ENCODE data around the gene TAF1D. TPM values are rescaled to one million over a fixed set of nuclear protein-coding genes. Genes with fewer than 3 reads are reported as not detected.

Gene TAF1D
- total RNA-seq, 4 donors from 2014 or later, result 28.3 to 114 (median 58.1) TPM

DNA sequence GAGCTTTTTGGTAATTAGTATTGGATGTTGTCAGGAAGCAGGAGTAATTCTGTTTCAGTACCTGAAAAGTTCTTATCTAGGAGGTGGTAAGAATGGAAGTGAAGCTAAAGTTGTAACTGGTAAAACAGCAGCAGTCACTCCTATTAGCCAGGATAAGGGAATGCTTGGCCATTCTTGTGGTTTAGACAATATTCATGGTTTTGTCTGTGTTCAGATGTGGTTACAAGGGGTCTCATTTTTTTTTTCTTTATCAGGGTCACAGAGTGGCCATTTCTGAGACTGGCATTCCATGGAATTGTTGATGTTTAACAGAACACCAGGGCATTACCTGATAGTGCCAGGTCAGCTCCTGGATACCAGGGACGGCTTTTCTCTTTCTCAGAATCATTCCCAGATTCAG, 23.8 kb downstream of the TAF1D start:
- peaks cover 0 to 59% of the 10 kb centered on the region in 2 donors for H3K36me3 ChIP-seq
- 71% methylated on average over 1 of the region's 1 CpG; no CpG with 5 or more reads in 1 of the 2 donors for WGBS, 2 donors (ENCODE audit: low coverage in 1 of 2)
- no peak for TF ChIP-seq EP300 (IDR thresholded peaks at IDR 0.05)
- no peak for TF ChIP-seq POLR2A (IDR thresholded peaks at IDR 0.05)
- TF ChIP-seq, protein P1, sequence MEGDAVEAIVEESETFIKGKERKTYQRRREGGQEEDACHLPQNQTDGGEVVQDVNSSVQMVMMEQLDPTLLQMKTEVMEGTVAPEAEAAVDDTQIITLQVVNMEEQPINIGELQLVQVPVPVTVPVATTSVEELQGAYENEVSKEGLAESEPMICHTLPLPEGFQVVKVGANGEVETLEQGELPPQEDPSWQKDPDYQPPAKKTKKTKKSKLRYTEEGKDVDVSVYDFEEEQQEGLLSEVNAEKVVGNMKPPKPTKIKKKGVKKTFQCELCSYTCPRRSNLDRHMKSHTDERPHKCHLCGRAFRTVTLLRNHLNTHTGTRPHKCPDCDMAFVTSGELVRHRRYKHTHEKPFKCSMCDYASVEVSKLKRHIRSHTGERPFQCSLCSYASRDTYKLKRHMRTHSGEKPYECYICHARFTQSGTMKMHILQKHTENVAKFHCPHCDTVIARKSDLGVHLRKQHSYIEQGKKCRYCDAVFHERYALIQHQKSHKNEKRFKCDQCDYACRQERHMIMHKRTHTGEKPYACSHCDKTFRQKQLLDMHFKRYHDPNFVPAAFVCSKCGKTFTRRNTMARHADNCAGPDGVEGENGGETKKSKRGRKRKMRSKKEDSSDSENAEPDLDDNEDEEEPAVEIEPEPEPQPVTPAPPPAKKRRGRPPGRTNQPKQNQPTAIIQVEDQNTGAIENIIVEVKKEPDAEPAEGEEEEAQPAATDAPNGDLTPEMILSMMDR (IDR thresholded peaks at IDR 0.05), result no peak
- TF ChIP-seq POLR2AphosphoS5 (IDR thresholded peaks at IDR 0.05), result no peak
- H3K9me3 ChIP-seq, result no peaks in the 10 kb centered on the region
- no peaks in the 10 kb centered on the region for H3K27me3 ChIP-seq
- no peak for ATAC-seq
- no peak overlapping the region for H3K27ac ChIP-seq
- no peak overlapping the region for H3K4me3 ChIP-seq
- H3K4me1 ChIP-seq, result no peaks in the 10 kb centered on the region

- H3K4me1 ChIP-seq, result no peaks in the 10 kb centered on the region
- no peak overlapping the region for H3K4me3 ChIP-seq
- ATAC-seq, result no peak
- H3K27me3 ChIP-seq, result no peaks in the 10 kb centered on the region
- peaks cover 0 to 62% of the 10 kb centered on the region in 2 donors for H3K36me3 ChIP-seq
- WGBS, 2 donors (ENCODE audit: low coverage in 1 of 2), result 83 to 91% methylated on average over 1 to 4 of the region's 4 CpGs
- no peak overlapping the region for H3K27ac ChIP-seq
- H3K9me3 ChIP-seq, result peaks cover 0 to 6% (median 0%) of the 10 kb centered on the region in 3 donors
- TF ChIP-seq, protein P1 (IDR thresholded peaks at IDR 0.05), result no peak
- TF ChIP-seq EP300 (IDR thresholded peaks at IDR 0.05), result no peak
- no peak for TF ChIP-seq POLR2AphosphoS5 (IDR thresholded peaks at IDR 0.05)
- no peak for TF ChIP-seq POLR2A (IDR thresholded peaks at IDR 0.05)
These were observed 25.4 kb downstream of the TAF1D start for GRCh38 chr11:93715797-93716396.

DNA sequence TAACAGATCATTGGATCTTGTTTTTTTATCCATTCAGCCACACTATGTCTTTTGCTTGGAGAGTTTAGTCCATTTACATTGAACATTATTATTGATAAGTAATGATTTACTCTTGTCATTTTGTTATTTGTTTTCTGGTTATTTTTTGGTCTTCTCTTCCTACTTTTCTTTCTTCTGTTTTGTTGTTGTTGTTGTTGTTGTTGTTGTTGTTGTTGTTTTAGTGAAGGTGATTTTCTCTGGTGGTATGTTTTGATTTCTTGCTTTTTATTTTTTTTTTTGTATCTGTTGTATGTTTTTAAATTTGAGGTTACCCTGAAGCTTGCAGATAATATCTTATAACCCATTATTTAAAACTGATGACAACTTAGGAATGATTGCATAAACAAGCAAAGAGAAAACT, 28.6 kb downstream of the TAF1D start:
- H3K27me3 ChIP-seq, result no peaks in the 10 kb centered on the region
- TF ChIP-seq, protein P1 (IDR thresholded peaks at IDR 0.05), result no peak
- TF ChIP-seq POLR2A (IDR thresholded peaks at IDR 0.05), result no peak
- no peak for TF ChIP-seq POLR2AphosphoS5 (IDR thresholded peaks at IDR 0.05)
- no peak for TF ChIP-seq EP300 (IDR thresholded peaks at IDR 0.05)
- no peak for ATAC-seq
- peaks cover 0 to 84% of the 10 kb centered on the region in 2 donors for H3K36me3 ChIP-seq
- peaks cover 0 to 35% (median 0%) of the 10 kb centered on the region in 3 donors for H3K9me3 ChIP-seq
- no peak overlapping the region for H3K4me3 ChIP-seq
- H3K4me1 ChIP-seq, result no peaks in the 10 kb centered on the region
- H3K27ac ChIP-seq, result no peak overlapping the region

DNA sequence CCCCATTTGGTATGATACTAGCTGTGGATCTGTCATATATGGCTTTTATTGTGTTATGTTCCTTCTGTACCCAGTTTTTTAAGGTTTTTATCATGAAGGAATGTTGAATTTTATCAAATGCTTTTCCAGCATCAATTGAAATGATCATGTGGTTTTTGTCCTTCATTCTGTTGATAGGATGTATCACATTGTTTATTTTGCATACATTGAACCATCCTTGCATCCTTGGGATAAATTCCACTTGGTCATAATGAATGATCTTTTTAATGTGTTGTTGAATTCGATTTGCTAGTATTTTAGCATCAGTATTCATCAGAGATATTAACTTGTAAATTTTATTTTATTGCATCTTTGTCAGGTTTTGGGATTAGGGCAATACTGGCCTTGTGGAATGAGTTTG, 31.1 kb downstream of the TAF1D start:
- ATAC-seq, result no peak
- Histone ChIP-seq H3K27me3 (no peaks in the 10 kb centered on the region), H3K36me3 (peaks cover 0 to 84% of the 10 kb centered on the region in 2 donors), H3K4me1 (no peaks in the 10 kb centered on the region), H3K27ac (no peak overlapping the region), H3K4me3 (no peak overlapping the region), H3K9me3 (peaks cover 0 to 35% (median 0%) of the 10 kb centered on the region in 3 donors)
- TF ChIP-seq POLR2A (IDR thresholded peaks at IDR 0.05), result no peak
- TF ChIP-seq, protein P1 (IDR thresholded peaks at IDR 0.05), result no peak
- no peak for TF ChIP-seq POLR2AphosphoS5 (IDR thresholded peaks at IDR 0.05)
- TF ChIP-seq EP300 (IDR thresholded peaks at IDR 0.05), result no peak
- WGBS, 2 donors (ENCODE audit: low coverage in 1 of 2), result 91% methylated on average over 1 of the region's 1 CpG

DNA sequence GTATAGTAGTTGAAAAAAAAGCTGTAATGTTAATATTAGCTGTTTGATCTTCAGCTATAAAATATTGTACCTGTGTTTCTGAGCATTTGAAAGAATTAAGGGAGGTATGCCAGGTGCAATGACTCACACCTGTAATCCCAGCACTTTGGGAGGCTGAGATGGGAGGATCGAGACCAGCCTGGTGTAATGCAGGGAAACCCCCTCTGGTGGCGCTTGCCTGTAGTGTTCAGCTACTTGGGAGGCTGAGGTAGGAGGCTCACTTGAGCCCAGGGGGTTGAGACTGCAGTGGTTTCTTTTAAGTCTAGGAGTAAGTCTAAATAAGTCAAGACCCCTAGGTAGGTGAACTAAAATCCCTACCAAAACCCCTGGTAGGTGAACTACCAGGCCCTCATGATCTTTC, 37.1 kb downstream of the TAF1D start:
- Histone ChIP-seq H3K9me3 (peaks cover 0 to 13% (median 0%) of the 10 kb centered on the region in 3 donors), H3K4me3 (no peak overlapping the region), H3K4me1 (no peaks in the 10 kb centered on the region), H3K27ac (no peak overlapping the region), H3K27me3 (no peaks in the 10 kb centered on the region), H3K36me3 (peaks cover 0 to 97% of the 10 kb centered on the region in 2 donors)
- WGBS, 2 donors (ENCODE audit: low coverage in 1 of 2), result 100% methylated on average over 2 of the region's 2 CpGs; no CpG with 5 or more reads in 1 of the 2 donors
- TF ChIP-seq, protein P1 (IDR thresholded peaks at IDR 0.05), result no peak
- no peak for TF ChIP-seq POLR2A (IDR thresholded peaks at IDR 0.05)
- TF ChIP-seq POLR2AphosphoS5 (IDR thresholded peaks at IDR 0.05), result no peak
- no peak for TF ChIP-seq EP300 (IDR thresholded peaks at IDR 0.05)
- no peak for ATAC-seq

Data from gastroesophageal sphincter (tissue), 4 donors.